Measurements from ENCODE around the gene STARD9.

The STARD9 gene

GRCh38 chr15:42628761-42629160 is 53.4 kb downstream of the STARD9 start:
- H3K27me3 ChIP-seq (ENCODE audit: insufficient read depth, low read length) = no peaks in the 10 kb centered on the region
- no peaks in the 10 kb centered on the region for H3K36me3 ChIP-seq (ENCODE audit: insufficient read depth, low read length)
- H3K79me2 ChIP-seq (ENCODE audit: control insufficient read depth, insufficient read depth, low read length, unreplicated experiment) = no peaks in the 10 kb centered on the region
- H3K4me1 ChIP-seq (ENCODE audit: control insufficient read depth, insufficient read depth, low read length, unreplicated experiment) = no peaks in the 10 kb centered on the region
- H2AFZ ChIP-seq (ENCODE audit: low read length, unreplicated experiment) = no peak overlapping the region
- no peak overlapping the region for H3K4me3 ChIP-seq (ENCODE audit: low read depth, low read length)
- H3K27ac ChIP-seq (ENCODE audit: low read depth, low read length) = no peak overlapping the region

DNA sequence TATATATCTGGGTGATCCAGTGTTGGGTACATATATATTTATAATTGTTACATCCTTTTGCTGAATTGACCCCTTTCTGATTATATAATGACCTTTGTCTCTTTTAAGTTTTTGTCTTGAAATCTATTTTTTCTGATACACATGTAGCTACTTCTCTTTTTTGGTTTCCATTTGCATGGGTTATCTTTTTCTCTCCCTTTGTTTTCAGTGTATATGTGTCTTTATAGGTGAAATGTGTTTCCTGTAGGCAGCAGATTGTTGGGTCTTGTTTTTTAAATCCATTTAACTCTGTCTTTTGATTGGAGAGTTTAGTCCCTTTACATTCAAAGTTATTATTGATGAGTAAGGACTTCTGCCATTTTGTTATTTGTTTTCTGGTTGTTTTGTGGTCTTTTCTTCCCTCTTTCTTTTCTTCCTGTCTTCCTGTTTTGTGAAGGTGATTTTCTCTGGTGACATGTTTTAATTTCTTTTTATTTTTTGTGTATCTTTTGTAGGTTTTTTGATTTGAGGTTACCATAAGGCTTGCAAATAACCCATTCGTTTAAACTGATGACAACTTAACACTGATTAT is 56.8 kb downstream of the STARD9 start:
- Histone ChIP-seq H3K27me3 (ENCODE audit: insufficient read depth, low read length) (no peaks in the 10 kb centered on the region), H3K4me3 (ENCODE audit: low read depth, low read length) (no peak overlapping the region), H3K4me1 (ENCODE audit: control insufficient read depth, insufficient read depth, low read length, unreplicated experiment) (no peaks in the 10 kb centered on the region), H3K79me2 (ENCODE audit: control insufficient read depth, insufficient read depth, low read length, unreplicated experiment) (no peaks in the 10 kb centered on the region), H3K27ac (ENCODE audit: low read depth, low read length) (no peak overlapping the region), H3K36me3 (ENCODE audit: insufficient read depth, low read length) (no peaks in the 10 kb centered on the region), H2AFZ (ENCODE audit: low read length, unreplicated experiment) (no peak overlapping the region)

- Histone ChIP-seq H3K4me3 (ENCODE audit: low read depth, low read length) (no peak overlapping the region), H2AFZ (ENCODE audit: low read length, unreplicated experiment) (no peak overlapping the region), H3K79me2 (ENCODE audit: control insufficient read depth, insufficient read depth, low read length, unreplicated experiment) (no peaks in the 10 kb centered on the region), H3K4me1 (ENCODE audit: control insufficient read depth, insufficient read depth, low read length, unreplicated experiment) (no peaks in the 10 kb centered on the region), H3K36me3 (ENCODE audit: insufficient read depth, low read length) (peaks cover 12% of the 10 kb centered on the region), H3K27ac (ENCODE audit: low read depth, low read length) (no peak overlapping the region), H3K27me3 (ENCODE audit: insufficient read depth, low read length) (no peaks in the 10 kb centered on the region)
Measured at GRCh38 chr15:42640109-42640508, 64.7 kb downstream of the STARD9 start.

- H3K4me1 ChIP-seq (ENCODE audit: control insufficient read depth, insufficient read depth, low read length, unreplicated experiment) = no peaks in the 10 kb centered on the region
- H2AFZ ChIP-seq (ENCODE audit: low read length, unreplicated experiment) = no peak overlapping the region
- no peaks in the 10 kb centered on the region for H3K36me3 ChIP-seq (ENCODE audit: insufficient read depth, low read length)
- no peak overlapping the region for H3K4me3 ChIP-seq (ENCODE audit: low read depth, low read length)
- H3K27ac ChIP-seq (ENCODE audit: low read depth, low read length) = no peak overlapping the region
- H3K27me3 ChIP-seq (ENCODE audit: insufficient read depth, low read length) = no peaks in the 10 kb centered on the region
- no peaks in the 10 kb centered on the region for H3K79me2 ChIP-seq (ENCODE audit: control insufficient read depth, insufficient read depth, low read length, unreplicated experiment)
Measured at GRCh38 chr15:42650208-42651066, 75.0 kb downstream of the STARD9 start.

DNA sequence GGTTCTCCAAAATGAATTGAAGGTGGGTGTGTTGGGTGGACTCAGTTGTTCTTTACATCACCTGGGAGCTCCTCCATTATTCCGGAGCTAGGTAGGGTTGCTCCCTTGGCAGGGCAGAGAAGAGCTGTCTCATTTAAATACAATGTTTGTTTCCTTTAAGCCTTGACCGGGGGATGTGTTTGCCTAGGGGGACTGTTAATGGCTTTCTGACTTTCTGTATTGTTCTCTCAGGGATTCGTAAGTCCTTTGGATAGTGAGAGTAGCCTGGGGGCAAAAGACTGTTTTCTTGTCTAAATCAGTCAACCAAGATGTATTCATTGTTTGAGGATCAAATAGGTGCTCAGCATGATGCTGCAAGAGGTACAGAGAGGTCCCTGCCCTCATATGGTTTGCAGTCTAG is 90.4 kb downstream of the STARD9 start:
- Histone ChIP-seq H3K4me1 (ENCODE audit: control insufficient read depth, insufficient read depth, low read length, unreplicated experiment) (no peaks in the 10 kb centered on the region), H3K79me2 (ENCODE audit: control insufficient read depth, insufficient read depth, low read length, unreplicated experiment) (no peaks in the 10 kb centered on the region), H3K27ac (ENCODE audit: low read depth, low read length) (no peak overlapping the region), H2AFZ (ENCODE audit: low read length, unreplicated experiment) (no peak overlapping the region), H3K27me3 (ENCODE audit: insufficient read depth, low read length) (no peaks in the 10 kb centered on the region), H3K4me3 (ENCODE audit: low read depth, low read length) (no peak overlapping the region), H3K36me3 (ENCODE audit: insufficient read depth, low read length) (peaks cover 7% of the 10 kb centered on the region; the same call in 1 of the 2 replicates)

DNA sequence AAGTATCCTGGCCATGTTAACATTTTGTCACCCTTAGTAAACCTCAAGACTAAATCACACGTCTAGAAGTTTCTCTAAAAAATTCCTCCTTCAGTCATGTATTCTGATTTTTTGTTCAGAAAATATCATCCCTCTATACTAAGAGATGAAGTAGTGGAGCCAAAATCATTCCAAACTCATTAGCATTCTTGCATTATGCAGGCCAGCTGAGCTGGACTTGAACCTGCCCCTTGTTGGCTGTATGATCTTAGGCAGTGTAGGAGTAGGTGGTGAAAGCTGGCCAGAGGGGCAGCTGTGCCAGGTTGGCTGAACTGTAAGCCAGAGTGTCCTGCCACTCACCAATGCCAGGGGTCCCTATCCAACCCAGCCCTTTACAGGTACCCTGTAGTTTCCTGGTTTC is 92.4 kb downstream of the STARD9 start:
- Histone ChIP-seq H2AFZ (ENCODE audit: low read length, unreplicated experiment) (no peak overlapping the region), H3K4me3 (ENCODE audit: low read depth, low read length) (no peak overlapping the region), H3K27ac (ENCODE audit: low read depth, low read length) (no peak overlapping the region), H3K4me1 (ENCODE audit: control insufficient read depth, insufficient read depth, low read length, unreplicated experiment) (no peaks in the 10 kb centered on the region), H3K79me2 (ENCODE audit: control insufficient read depth, insufficient read depth, low read length, unreplicated experiment) (no peaks in the 10 kb centered on the region), H3K27me3 (ENCODE audit: insufficient read depth, low read length) (no peaks in the 10 kb centered on the region), H3K36me3 (ENCODE audit: insufficient read depth, low read length) (peaks cover 7% of the 10 kb centered on the region; the same call in 1 of the 2 replicates)

DNA sequence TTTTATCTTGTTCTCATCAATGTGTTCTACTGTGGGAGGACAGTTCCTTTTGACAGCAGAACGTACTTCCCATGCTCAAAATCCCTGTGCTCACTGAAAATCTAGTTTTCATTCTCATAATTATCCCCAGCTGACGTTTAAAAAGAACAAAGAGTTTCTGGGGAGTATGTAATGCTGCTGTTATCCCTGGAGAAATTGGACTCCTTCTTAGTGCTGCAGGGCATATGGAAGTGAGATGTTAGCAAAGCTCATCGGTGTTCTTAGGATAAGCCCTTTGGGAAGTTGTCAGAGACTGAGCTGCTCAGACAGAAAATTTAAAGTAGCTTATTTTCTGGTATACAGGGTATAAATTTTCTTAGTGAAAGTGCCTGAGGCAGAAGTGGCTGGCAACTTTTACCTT is 95.0 kb downstream of the STARD9 start:
- Histone ChIP-seq H3K79me2 (ENCODE audit: control insufficient read depth, insufficient read depth, low read length, unreplicated experiment) (no peaks in the 10 kb centered on the region), H3K4me3 (ENCODE audit: low read depth, low read length) (no peak overlapping the region), H3K4me1 (ENCODE audit: control insufficient read depth, insufficient read depth, low read length, unreplicated experiment) (no peaks in the 10 kb centered on the region), H3K27me3 (ENCODE audit: insufficient read depth, low read length) (no peaks in the 10 kb centered on the region), H3K27ac (ENCODE audit: low read depth, low read length) (no peak overlapping the region), H2AFZ (ENCODE audit: low read length, unreplicated experiment) (no peak overlapping the region), H3K36me3 (ENCODE audit: insufficient read depth, low read length) (peaks cover 10% of the 10 kb centered on the region; the same call in 1 of the 2 replicates)

DNA sequence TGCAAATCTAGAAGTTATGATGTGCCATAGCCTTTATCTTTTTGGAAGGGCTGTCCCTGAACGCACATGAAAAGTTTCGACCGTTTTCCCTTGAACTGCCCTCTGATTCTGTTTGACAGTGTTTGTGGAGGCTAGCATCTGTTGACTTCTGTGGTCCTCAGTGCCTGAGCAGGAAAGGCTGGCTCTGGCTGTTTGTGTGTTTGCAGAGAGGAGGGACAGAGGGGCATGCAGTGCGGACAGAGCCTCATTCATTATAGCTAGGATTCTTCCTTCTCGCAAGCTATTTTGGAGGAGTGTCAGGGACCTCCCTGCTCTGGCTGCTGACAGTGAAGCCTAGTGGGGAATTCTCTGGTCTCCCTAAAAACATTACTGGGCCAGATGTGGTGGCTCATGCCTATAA is 97.0 kb downstream of the STARD9 start:
- Histone ChIP-seq H3K36me3 (ENCODE audit: insufficient read depth, low read length) (peaks cover 12% of the 10 kb centered on the region; the same call in 1 of the 2 replicates), H3K27ac (ENCODE audit: low read depth, low read length) (no peak overlapping the region), H3K4me3 (ENCODE audit: low read depth, low read length) (no peak overlapping the region), H3K79me2 (ENCODE audit: control insufficient read depth, insufficient read depth, low read length, unreplicated experiment) (no peaks in the 10 kb centered on the region), H3K27me3 (ENCODE audit: insufficient read depth, low read length) (no peaks in the 10 kb centered on the region), H2AFZ (ENCODE audit: low read length, unreplicated experiment) (no peak overlapping the region), H3K4me1 (ENCODE audit: control insufficient read depth, insufficient read depth, low read length, unreplicated experiment) (no peaks in the 10 kb centered on the region)

- no peak overlapping the region for H2AFZ ChIP-seq (ENCODE audit: low read length, unreplicated experiment)
- H3K4me1 ChIP-seq (ENCODE audit: control insufficient read depth, insufficient read depth, low read length, unreplicated experiment) = no peaks in the 10 kb centered on the region
- 0 out of 2 replicates have a peak, but pooled peaks cover 8% of the 10 kb centered on the region for H3K36me3 ChIP-seq (ENCODE audit: insufficient read depth, low read length)
- no peak overlapping the region for H3K27ac ChIP-seq (ENCODE audit: low read depth, low read length)
- H3K79me2 ChIP-seq (ENCODE audit: control insufficient read depth, insufficient read depth, low read length, unreplicated experiment) = no peaks in the 10 kb centered on the region
- H3K27me3 ChIP-seq (ENCODE audit: insufficient read depth, low read length) = no peaks in the 10 kb centered on the region
- H3K4me3 ChIP-seq (ENCODE audit: low read depth, low read length) = no peak overlapping the region
Measured at GRCh38 chr15:42674472-42674871, 99.1 kb downstream of the STARD9 start.

GRCh38 chr15:42675021-42675420 is 99.6 kb downstream of the STARD9 start:
- Histone ChIP-seq H2AFZ (ENCODE audit: low read length, unreplicated experiment) (no peak overlapping the region), H3K27ac (ENCODE audit: low read depth, low read length) (no peak overlapping the region), H3K27me3 (ENCODE audit: insufficient read depth, low read length) (no peaks in the 10 kb centered on the region), H3K36me3 (ENCODE audit: insufficient read depth, low read length) (0 out of 2 replicates have a peak, but pooled peaks cover 8% of the 10 kb centered on the region), H3K4me3 (ENCODE audit: low read depth, low read length) (no peak overlapping the region), H3K79me2 (ENCODE audit: control insufficient read depth, insufficient read depth, low read length, unreplicated experiment) (no peaks in the 10 kb centered on the region), H3K4me1 (ENCODE audit: control insufficient read depth, insufficient read depth, low read length, unreplicated experiment) (no peaks in the 10 kb centered on the region)

Data from ACC112 (cell line).